ENCODE measurements around the gene ABCA7. TPM values are rescaled to one million over a fixed set of nuclear protein-coding genes. Genes with fewer than 3 reads are reported as not detected.
A peak's percentile ranks its signal among the peaks of the same experiment; 100 is the strongest.

Gene ABCA7
- total RNA-seq, 1 donor from 2014 or later: 51.0 TPM

- no peak overlapping the region for H3K4me3 ChIP-seq
- no peaks in the 10 kb centered on the region for H3K27me3 ChIP-seq
- intact Hi-C loops (cut with DNase I): no loop called here
- TF ChIP-seq, protein P1, sequence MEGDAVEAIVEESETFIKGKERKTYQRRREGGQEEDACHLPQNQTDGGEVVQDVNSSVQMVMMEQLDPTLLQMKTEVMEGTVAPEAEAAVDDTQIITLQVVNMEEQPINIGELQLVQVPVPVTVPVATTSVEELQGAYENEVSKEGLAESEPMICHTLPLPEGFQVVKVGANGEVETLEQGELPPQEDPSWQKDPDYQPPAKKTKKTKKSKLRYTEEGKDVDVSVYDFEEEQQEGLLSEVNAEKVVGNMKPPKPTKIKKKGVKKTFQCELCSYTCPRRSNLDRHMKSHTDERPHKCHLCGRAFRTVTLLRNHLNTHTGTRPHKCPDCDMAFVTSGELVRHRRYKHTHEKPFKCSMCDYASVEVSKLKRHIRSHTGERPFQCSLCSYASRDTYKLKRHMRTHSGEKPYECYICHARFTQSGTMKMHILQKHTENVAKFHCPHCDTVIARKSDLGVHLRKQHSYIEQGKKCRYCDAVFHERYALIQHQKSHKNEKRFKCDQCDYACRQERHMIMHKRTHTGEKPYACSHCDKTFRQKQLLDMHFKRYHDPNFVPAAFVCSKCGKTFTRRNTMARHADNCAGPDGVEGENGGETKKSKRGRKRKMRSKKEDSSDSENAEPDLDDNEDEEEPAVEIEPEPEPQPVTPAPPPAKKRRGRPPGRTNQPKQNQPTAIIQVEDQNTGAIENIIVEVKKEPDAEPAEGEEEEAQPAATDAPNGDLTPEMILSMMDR (IDR thresholded peaks at IDR 0.05): no peak
- peaks cover 60% of the 10 kb centered on the region for H3K4me1 ChIP-seq
- H3K36me3 ChIP-seq: peaks cover 17% of the 10 kb centered on the region
- DNase-seq (no peak), ATAC-seq (no peak)
- no peaks in the 10 kb centered on the region for H3K9me3 ChIP-seq
- peak overlapping the region; percentile 96 for H3K27ac ChIP-seq
These were observed 62.7 kb downstream of the ABCA7 start for GRCh38 chr19:1102407-1103131.

GRCh38 chr19:1103132-1103707 is 63.3 kb downstream of the ABCA7 start:
- no peaks in the 10 kb centered on the region for H3K27me3 ChIP-seq
- H3K36me3 ChIP-seq: peaks cover 23% of the 10 kb centered on the region
- TF ChIP-seq, protein P1 (IDR thresholded peaks at IDR 0.05): no peak
- no peak for ATAC-seq
- H3K27ac ChIP-seq: peak overlapping the region; percentile 96
- intact Hi-C loops (cut with DNase I): no loop called here
- H3K4me1 ChIP-seq: peaks cover 60% of the 10 kb centered on the region
- H3K4me3 ChIP-seq: peak overlapping the region; percentile 39
- H3K9me3 ChIP-seq: no peaks in the 10 kb centered on the region
- DNase-seq: no peak

- DNase-seq: peak; percentile 100
These were observed 63.9 kb downstream of the ABCA7 start, which contains the start of gene GPX4 for GRCh38 chr19:1103708-1104310. Gene GPX4 (plus strand): TSS chr19:1103994. CDS start chr19:1104044, 50 bp downstream.

GRCh38 chr19:1104311-1105007 is 64.6 kb downstream of the ABCA7 start:
- Histone ChIP-seq H3K9me3 (no peaks in the 10 kb centered on the region), H3K27ac (peak overlapping the region; percentile 96), H3K4me3 (peak overlapping the region; percentile 74), H3K27me3 (no peaks in the 10 kb centered on the region), H3K4me1 (peaks cover 49% of the 10 kb centered on the region), H3K36me3 (peaks cover 33% of the 10 kb centered on the region)
- DNase-seq (peak; percentile 93), ATAC-seq (peak; percentile 58)
- intact Hi-C loops (cut with DNase I): no loop called here
- TF ChIP-seq, protein P1 (IDR thresholded peaks at IDR 0.05): no peak

More at GRCh38 chr19:1103708-1104310, 63.9 kb downstream of the ABCA7 start, which contains the start of gene GPX4:
- H3K27ac ChIP-seq: peak within 1 kb of the TSS; percentile 96
- intact Hi-C loops (cut with DNase I): no loop called here
- H3K4me3 ChIP-seq: peak within 1 kb of the TSS; percentile 74
- ATAC-seq: peak; percentile 87
- H3K4me1 ChIP-seq: peaks cover 55% of the 10 kb centered on the region
- H3K27me3 ChIP-seq: no peaks in the 10 kb centered on the region
- H3K9me3 ChIP-seq: no peaks in the 10 kb centered on the region
- H3K36me3 ChIP-seq: peaks cover 26% of the 10 kb centered on the region
- TF ChIP-seq, protein P1 (IDR thresholded peaks at IDR 0.05): no peak

DNA sequence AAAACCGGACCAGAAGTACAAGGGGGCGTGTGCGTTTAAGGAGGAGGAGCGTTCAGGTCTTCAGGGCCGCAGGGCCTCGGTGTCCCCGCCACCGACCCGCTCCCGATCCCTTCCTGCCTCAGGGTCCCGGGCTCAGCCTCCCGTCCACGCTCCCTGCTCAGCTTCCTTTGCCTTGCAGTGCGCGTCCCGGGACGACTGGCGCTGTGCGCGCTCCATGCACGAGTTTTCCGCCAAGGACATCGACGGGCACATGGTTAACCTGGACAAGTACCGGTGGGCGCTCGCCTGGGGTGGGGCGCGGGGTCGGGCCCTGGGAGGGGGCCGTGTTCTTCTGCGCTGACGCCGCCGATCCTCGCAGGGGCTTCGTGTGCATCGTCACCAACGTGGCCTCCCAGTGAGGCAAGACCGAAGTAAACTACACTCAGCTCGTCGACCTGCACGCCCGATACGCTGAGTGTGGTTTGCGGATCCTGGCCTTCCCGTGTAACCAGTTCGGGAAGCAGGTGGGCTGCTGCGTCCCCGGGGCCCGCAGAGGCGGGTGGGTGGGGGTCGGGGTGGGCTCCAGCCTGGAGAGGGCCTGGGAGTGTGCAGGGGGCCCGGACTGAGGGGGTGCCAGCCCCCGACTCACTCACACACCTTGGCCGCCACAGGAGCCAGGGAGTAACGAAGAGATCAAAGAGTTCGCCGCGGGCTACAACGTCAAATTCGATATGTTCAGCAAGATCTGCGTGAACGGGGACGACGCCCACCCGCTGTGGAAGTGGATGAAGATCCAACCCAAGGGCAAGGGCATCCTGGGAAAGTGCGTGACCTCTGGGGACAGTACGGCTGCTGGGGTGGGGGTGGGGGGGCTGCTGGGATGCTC is 65.3 kb downstream of the ABCA7 start:
- H3K9me3 ChIP-seq: no peaks in the 10 kb centered on the region
- intact Hi-C loops (cut with DNase I): no loop called here
- TF ChIP-seq, protein P1 (IDR thresholded peaks at IDR 0.05): no peak
- peak overlapping the region; percentile 74 for H3K4me3 ChIP-seq
- H3K4me1 ChIP-seq: peaks cover 45% of the 10 kb centered on the region
- H3K27ac ChIP-seq: peak overlapping the region; percentile 96
- no peak for ATAC-seq
- H3K36me3 ChIP-seq: peaks cover 41% of the 10 kb centered on the region
- DNase-seq: peak; percentile 80
- H3K27me3 ChIP-seq: no peaks in the 10 kb centered on the region
